GM18870 (cell line): ENCODE measurements around the gene LMOD3.

Source experiments
- ATAC-seq: cut with Tn5 transposase; IDR thresholded peaks from one replicate; pipeline ENCODE4 v1.9.1; 2021; ENCODE audit warnings: moderate library complexity; ENCODE audit not compliant: unreplicated experiment

The LMOD3 gene

GRCh38 chr3:69126216-69126615 lies 3.8 kb upstream of the LMOD3 start:
- no peak for ATAC-seq

DNA sequence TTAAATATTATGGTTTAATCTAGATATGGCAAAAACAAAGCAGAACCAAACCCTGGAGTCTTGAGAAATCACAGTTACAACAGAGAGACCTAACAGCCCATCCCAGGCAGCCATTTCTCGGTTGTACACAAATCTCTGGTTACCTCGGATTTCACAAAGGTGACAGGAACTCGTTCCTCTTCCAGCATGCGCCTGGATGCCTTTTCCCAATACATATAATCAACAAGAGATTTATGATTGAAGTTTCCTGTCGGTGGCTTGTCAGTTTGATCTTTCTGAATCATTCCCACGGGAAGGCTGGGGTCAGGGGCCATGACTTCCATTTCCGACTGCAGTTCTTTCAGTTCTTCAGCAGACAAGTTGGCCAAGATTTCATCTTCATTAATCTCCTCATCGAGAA lies 445 bp downstream of the LMOD3 start:
- no peak for ATAC-seq

DNA sequence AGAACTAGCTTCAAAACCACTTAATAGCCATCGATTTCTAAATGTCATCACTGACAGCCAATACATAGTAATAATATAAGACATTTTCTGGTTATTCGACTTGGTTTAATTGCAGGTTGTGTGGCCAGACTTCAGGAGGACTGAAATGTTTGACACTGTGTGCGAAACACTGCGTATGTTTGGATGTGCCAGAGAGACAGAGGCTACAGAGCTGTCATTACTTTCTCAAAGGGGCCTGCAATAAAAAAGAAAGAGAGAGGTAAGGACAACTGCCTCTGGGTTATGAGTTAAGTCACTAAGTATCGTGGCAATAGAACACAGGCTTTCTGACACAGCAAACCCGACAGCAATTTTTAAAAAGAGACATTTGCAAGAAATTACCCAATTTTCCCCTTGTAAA lies 882 bp downstream of the LMOD3 start:
- ATAC-seq: no peak

DNA sequence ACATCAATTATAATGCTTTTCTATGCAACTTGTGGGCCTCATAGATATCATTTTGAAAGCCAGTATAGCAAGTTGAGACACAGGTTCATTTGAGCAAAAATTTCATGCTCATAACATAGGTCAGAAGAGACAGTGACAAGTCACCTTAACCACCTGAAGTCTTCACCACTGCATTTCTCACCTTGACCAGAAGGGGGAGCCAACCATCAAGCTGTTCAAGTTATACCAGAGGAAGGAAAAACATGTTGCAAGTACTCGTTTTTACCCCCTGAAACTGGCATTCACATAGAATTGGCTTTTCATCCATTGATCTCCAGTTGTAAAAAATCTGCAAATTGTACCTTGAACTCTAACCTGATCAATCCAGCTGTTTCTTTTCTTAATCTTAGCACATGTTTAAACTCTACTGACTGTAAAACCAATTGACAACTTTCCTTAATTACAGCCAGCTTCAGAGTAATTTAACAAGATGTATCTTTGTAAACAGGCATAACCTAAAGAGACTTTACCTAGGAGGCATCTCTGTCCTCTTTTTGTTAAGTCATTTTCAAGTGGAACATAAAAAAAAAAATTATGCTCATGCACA lies 1.4 kb downstream of the LMOD3 start:
- peak; percentile 83 for ATAC-seq

- no peak for ATAC-seq
Measured at GRCh38 chr3:69119681-69120080, 2.7 kb downstream of the LMOD3 start.

GRCh38 chr3:69119138-69119537 lies 3.3 kb downstream of the LMOD3 start:
- no peak for ATAC-seq

DNA sequence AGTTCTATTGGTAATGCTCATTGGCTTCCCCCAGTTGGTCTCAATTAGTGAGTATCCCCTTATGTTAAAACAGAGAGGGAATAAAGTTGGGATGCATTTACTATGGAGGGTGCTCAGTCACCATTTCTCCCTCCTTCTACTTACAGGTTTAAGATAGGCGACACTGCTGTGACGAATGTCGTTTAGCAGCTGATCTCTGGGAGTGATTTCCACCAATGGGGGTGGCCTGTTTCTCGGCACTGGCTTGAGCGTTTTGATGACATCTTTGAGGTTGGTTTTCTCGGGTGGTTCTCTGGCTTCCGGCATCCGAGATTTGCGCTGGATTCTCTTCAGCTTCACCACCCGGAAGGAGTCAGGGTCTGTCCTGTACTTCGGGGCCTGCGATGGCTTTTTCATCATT lies 3.8 kb downstream of the LMOD3 start:
- no peak for ATAC-seq

DNA sequence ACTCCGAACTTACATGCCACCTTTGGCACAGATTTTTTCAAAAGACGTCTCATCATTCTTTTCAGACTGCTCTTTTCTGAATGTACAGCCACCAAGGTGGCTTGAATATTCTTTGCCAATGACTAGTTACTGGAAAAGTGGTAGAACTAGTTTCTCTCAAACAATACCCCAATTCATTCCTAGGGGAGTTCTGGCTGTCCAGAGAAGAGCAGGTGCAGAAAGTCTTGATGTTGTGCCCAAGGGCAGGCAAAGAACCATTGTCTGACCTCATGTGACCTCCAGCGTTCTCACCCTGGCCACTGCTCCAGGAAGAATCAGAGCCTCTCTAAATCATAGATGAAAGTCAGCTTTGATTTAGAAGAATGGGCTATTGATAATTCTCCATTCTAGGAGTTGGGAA lies 5.5 kb downstream of the LMOD3 start:
- no peak for ATAC-seq

DNA sequence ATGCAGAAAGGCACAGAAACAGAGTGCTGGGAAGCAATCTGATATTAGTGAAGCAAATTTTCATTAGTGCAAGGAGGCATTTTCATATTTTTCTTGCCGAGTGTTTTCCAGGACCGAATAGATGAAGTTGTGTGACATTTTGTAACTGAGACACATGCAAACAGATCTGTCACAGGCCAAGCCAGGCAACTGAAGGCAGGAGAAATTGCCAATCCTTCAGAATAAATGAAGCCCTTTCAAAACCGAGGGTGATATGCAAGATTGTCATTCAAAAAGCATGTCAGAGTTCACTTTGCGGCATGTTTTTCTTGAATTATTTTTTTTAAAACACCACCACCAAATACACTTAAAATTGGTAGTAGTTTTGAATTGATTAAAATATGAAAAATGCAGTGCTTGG lies 6.2 kb downstream of the LMOD3 start:
- ATAC-seq: no peak

GRCh38 chr3:69115731-69116130 lies 6.7 kb downstream of the LMOD3 start:
- ATAC-seq: no peak

GRCh38 chr3:69113536-69113935 lies 8.9 kb downstream of the LMOD3 start:
- ATAC-seq: no peak

- no peak for ATAC-seq
Measured at GRCh38 chr3:69110941-69111546, 11.4 kb downstream of the LMOD3 start.

GRCh38 chr3:69108811-69109210 lies 13.6 kb downstream of the LMOD3 start:
- ATAC-seq: no peak

DNA sequence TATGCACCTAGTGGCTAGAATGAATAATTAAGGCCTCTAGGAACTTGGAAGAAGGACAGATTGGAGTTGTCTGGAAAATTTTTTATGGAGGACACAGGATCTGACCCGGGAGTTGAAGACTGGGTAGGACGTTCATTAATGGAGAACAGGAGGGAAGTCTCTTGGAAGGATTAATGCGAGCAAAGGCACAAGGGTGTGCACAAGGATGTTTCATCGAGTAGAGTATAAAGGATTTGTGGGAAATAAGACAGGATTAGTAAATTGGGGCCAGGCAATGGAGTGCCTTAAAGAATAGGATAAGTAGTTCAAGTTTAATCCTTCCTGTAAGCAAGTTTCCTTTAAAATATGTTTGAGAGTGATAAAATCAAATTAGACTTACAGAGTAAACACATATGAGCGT lies 14.6 kb downstream of the LMOD3 start:
- ATAC-seq: no peak

- no peak for ATAC-seq
Measured at GRCh38 chr3:69105320-69105719, 17.1 kb downstream of the LMOD3 start.

GRCh38 chr3:69104586-69104985 lies 17.8 kb downstream of the LMOD3 start:
- ATAC-seq: no peak

DNA sequence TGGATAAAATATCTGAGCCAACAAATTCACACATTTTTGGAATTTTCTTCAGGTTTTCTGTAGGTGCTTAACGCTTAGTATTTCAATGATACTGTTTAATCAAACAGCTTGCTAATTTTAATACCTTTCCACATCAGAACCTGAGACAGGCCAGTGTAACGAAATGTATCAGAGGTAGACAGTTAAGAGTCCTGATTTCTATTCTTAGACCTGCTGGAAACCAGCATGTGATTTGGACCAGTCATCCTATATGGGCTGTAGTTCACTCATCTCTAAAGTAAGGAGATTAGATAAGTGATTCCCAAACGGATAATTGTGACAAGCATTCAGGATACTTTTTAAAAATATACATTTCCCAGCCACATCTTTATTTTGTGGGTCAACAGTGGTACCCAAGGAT lies 19.3 kb downstream of the LMOD3 start:
- no peak for ATAC-seq

GRCh38 chr3:69102384-69102783 lies 20.0 kb downstream of the LMOD3 start:
- ATAC-seq: no peak

DNA sequence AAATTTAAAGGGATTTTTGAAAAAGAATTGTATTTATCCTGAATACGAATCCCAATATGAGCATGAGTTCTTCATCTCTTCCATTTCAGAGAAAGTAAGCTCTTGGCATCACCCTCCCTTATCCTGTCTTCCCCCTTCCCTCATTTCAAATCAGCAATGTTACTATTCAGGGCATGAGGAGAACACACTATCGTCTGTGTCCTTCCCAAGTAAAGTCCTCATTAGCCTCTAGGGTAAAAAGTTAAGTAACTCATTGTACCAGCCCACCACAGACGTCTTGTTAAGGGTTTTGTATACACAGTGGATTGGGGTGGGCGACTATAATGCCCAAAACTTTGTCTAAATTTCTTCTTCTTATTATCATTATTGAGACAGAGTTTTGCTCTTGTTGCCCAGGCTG lies 22.8 kb downstream of the LMOD3 start:
- ATAC-seq: no peak

DNA sequence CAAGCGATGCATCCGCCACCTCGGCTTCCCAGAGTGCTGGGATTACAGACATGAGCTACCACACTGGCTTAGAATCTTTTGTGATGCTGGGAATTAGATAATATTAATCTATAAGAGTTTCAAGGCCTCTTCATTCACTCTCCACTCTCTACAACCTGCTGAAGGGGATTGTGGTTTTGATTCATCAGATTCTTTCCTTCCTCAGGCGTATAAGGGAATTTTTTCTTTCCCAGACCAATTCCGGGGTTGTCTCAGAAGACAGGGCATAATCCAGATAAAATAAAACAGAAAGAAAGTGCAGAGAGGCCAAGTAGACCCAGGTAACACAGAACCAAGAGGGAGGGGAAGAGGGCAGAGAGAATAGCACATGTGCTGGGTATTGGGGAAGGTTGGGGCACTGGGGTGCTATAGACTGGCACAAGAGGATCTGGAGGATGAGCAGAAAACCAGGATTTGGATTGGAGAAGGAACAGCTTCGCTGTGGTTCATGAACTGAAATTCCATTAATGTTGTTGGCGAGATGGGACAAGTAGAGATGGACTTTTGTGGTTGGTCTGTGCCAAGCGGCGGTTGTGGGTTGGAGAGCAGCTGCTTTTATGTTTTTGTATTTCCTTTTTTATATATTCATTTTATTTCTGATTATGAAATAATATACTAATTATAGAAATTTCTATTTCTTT lies 24.8 kb downstream of the LMOD3 start:
- ATAC-seq: no peak

GRCh38 chr3:69096299-69096698 lies 26.1 kb downstream of the LMOD3 start:
- ATAC-seq: no peak

- ATAC-seq: no peak
Measured at GRCh38 chr3:69095636-69096035, 26.8 kb downstream of the LMOD3 start.
